KOPT-K1 (cell line): Measurements from ENCODE around the gene GCGR.
A peak's percentile ranks its signal among the peaks of the same experiment; 100 is the strongest.

Experiments used
- H3K27ac ChIP-seq: fragments of 200-600 bp; sonication (generic); 2 replicates; pipeline ENCODE4 v1.5.1; 2016; ENCODE audit warnings: antibody characterized with exemption, mild to moderate bottlenecking, low read depth, low read length; ENCODE audit not compliant: poor library complexity, severe bottlenecking
- H3K36me3 ChIP-seq: fragments of 200-600 bp; sonication (generic); 2 replicates; pipeline ENCODE4 v1.5.1; 2017; ENCODE audit warnings: antibody characterized with exemption, mild to moderate bottlenecking, low read length, moderate library complexity; ENCODE audit not compliant: insufficient read depth
- H3K9me3 ChIP-seq: fragments of 200-600 bp; sonication (generic); 2 replicates; pipeline ENCODE4 v1.5.1; 2017; ENCODE audit warnings: antibody characterized with exemption, low read length, mild to moderate bottlenecking; ENCODE audit not compliant: insufficient read depth, poor library complexity, severe bottlenecking

Gene GCGR

GRCh38 chr17:81846743-81847689 is 43.1 kb downstream of the GCGR start:
- Histone ChIP-seq H3K9me3 (no peaks in the 10 kb centered on the region), H3K36me3 (peaks cover 100% of the 10 kb centered on the region), H3K27ac (no peak overlapping the region)

GRCh38 chr17:81849457-81849856 is 45.5 kb downstream of the GCGR start:
- H3K36me3 ChIP-seq, result peaks cover 100% of the 10 kb centered on the region
- H3K9me3 ChIP-seq, result no peaks in the 10 kb centered on the region
- no peak overlapping the region for H3K27ac ChIP-seq

GRCh38 chr17:81851423-81851822 is 47.5 kb downstream of the GCGR start:
- Histone ChIP-seq H3K36me3 (peaks cover 100% of the 10 kb centered on the region), H3K27ac (no peak overlapping the region)

GRCh38 chr17:81852237-81852636 is 48.3 kb downstream of the GCGR start:
- Histone ChIP-seq H3K27ac (no peak overlapping the region), H3K9me3 (no peaks in the 10 kb centered on the region), H3K36me3 (peaks cover 100% of the 10 kb centered on the region)

More at GRCh38 chr17:81851423-81851822, 47.5 kb downstream of the GCGR start:
- H3K9me3 ChIP-seq, result no peaks in the 10 kb centered on the region

- Histone ChIP-seq H3K36me3 (peaks cover 92% of the 10 kb centered on the region), H3K27ac (no peak overlapping the region), H3K9me3 (no peaks in the 10 kb centered on the region)
Observed at GRCh38 chr17:81854974-81855774, 51.2 kb downstream of the GCGR start.

GRCh38 chr17:81858170-81858966 is 54.4 kb downstream of the GCGR start:
- peaks cover 70% of the 10 kb centered on the region for H3K36me3 ChIP-seq

GRCh38 chr17:81858967-81859905 is 55.3 kb downstream of the GCGR start:
- no peaks in the 10 kb centered on the region for H3K9me3 ChIP-seq
- H3K36me3 ChIP-seq, result peaks cover 70% of the 10 kb centered on the region
- H3K27ac ChIP-seq, result peak overlapping the region; percentile 78

More at GRCh38 chr17:81858170-81858966, 54.4 kb downstream of the GCGR start:
- no peaks in the 10 kb centered on the region for H3K9me3 ChIP-seq
- H3K27ac ChIP-seq, result no peak overlapping the region

GRCh38 chr17:81859906-81860755 is 56.2 kb downstream of the GCGR start, which contains the start of gene P4HB:
Gene P4HB (minus strand): TSS chr17:81860535. CDS start chr17:81860471, 64 bp downstream.
- Histone ChIP-seq H3K27ac (peak within 1 kb of the TSS; percentile 78), H3K36me3 (peaks cover 70% of the 10 kb centered on the region)

GRCh38 chr17:81860756-81861568 is 57.0 kb downstream of the GCGR start:
- H3K36me3 ChIP-seq, result peaks cover 70% of the 10 kb centered on the region
- peak overlapping the region; percentile 76 for H3K27ac ChIP-seq

More at GRCh38 chr17:81859906-81860755, 56.2 kb downstream of the GCGR start, which contains the start of gene P4HB:
- no peaks in the 10 kb centered on the region for H3K9me3 ChIP-seq

GRCh38 chr17:81863123-81863675 is 59.2 kb downstream of the GCGR start:
- H3K27ac ChIP-seq, result no peak overlapping the region
- H3K36me3 ChIP-seq, result peaks cover 69% of the 10 kb centered on the region
- no peaks in the 10 kb centered on the region for H3K9me3 ChIP-seq

More at GRCh38 chr17:81860756-81861568, 57.0 kb downstream of the GCGR start:
- no peaks in the 10 kb centered on the region for H3K9me3 ChIP-seq
